Astrocyte (in vitro differentiated cells and primary cell): ENCODE results near the gene MCF2L. TPM values are rescaled to one million over a fixed set of nuclear protein-coding genes. Genes with fewer than 3 reads are reported as not detected.

Experiments used
- DNase-seq: peaks from one replicate; pipeline ENCODE4 v3.0.0-alpha.2; 2010; ENCODE audit warnings: low read depth
- FAIRE-seq: peaks from 2 replicates; lab custom pipeline; 2011; peaks lifted over from hg19 to GRCh38; lab: Jason Lieb, UNC
- H2AFZ ChIP-seq: 2 replicates; pipeline ENCODE4 v1.6.0; 2012; ENCODE audit warnings: low read depth, low read length, inconsistent platforms
- H3K27ac ChIP-seq: 2 replicates; pipeline ENCODE4 v1.5.1; 2011; ENCODE audit warnings: low read depth, low read length, inconsistent platforms
- H3K27me3 ChIP-seq: 2 replicates; pipeline ENCODE4 v1.6.0; 2011; ENCODE audit warnings: low read length, inconsistent platforms; ENCODE audit not compliant: insufficient read depth
- H3K36me3 ChIP-seq: 2 replicates; pipeline ENCODE4 v1.5.1; 2011; ENCODE audit warnings: low read length, inconsistent platforms; ENCODE audit not compliant: insufficient read depth
- H3K4me1 ChIP-seq: 2 replicates; pipeline ENCODE4 v1.5.1; 2011; ENCODE audit warnings: low read length, inconsistent platforms; ENCODE audit not compliant: insufficient read depth
- H3K4me2 ChIP-seq: 2 replicates; pipeline ENCODE4 v1.6.0; 2012; ENCODE audit warnings: low read length, inconsistent platforms
- H3K4me3 ChIP-seq: 2 replicates; pipeline ENCODE4 v1.5.1; 2011; ENCODE audit warnings: low read depth, mild to moderate bottlenecking, low read length, inconsistent platforms; ENCODE audit not compliant: insufficient read depth
- H3K79me2 ChIP-seq: 2 replicates; pipeline ENCODE4 v1.6.0; 2012; ENCODE audit warnings: mild to moderate bottlenecking, low read length, inconsistent platforms; ENCODE audit not compliant: insufficient read depth
- H3K9ac ChIP-seq: 2 replicates; pipeline ENCODE4 v1.6.0; 2012; ENCODE audit warnings: mild to moderate bottlenecking, low read length, inconsistent platforms
- H3K9me3 ChIP-seq: 2 replicates; pipeline ENCODE4 v1.5.1; 2012; ENCODE audit warnings: low read depth, mild to moderate bottlenecking, low read length, inconsistent platforms; ENCODE audit not compliant: insufficient read depth
- H4K20me1 ChIP-seq: 2 replicates; pipeline ENCODE4 v1.6.0; 2012; ENCODE audit warnings: low read length, inconsistent platforms; ENCODE audit not compliant: insufficient read depth
- H3K27ac Mint-ChIP-seq: one replicate; pipeline ENCODE4 v1.8.0; 2021; ENCODE audit warnings: mild to moderate bottlenecking, mixed read lengths; ENCODE audit not compliant: unreplicated experiment
- H3K27me3 Mint-ChIP-seq: one replicate; pipeline ENCODE4 v1.8.0; 2021; ENCODE audit warnings: low read depth, mixed read lengths; ENCODE audit not compliant: unreplicated experiment
- H3K36me3 Mint-ChIP-seq: one replicate; pipeline ENCODE4 v1.8.0; 2021; ENCODE audit warnings: low read depth, mixed read lengths; ENCODE audit not compliant: unreplicated experiment
- H3K4me1 Mint-ChIP-seq: one replicate; pipeline ENCODE4 v1.8.0; 2021; ENCODE audit warnings: low read depth, mixed read lengths; ENCODE audit not compliant: unreplicated experiment
- H3K4me3 Mint-ChIP-seq: one replicate; pipeline ENCODE4 v1.8.0; 2021; ENCODE audit warnings: mild to moderate bottlenecking, moderate library complexity, mixed read lengths; ENCODE audit not compliant: unreplicated experiment
- H3K9me3 Mint-ChIP-seq: one replicate; pipeline ENCODE4 v1.8.0; 2021; ENCODE audit warnings: mild to moderate bottlenecking, mixed read lengths; ENCODE audit not compliant: unreplicated experiment
- CTCF ChIP-seq: IDR thresholded peaks from 2 replicates; pipeline ENCODE4 v1.5.1; 2011; ENCODE audit warnings: low read depth, mild to moderate bottlenecking, inconsistent platforms, low read length, moderate library complexity; ENCODE audit not compliant: insufficient read depth
- EZH2 ChIP-seq: IDR thresholded peaks from 2 replicates; pipeline ENCODE4 v1.6.1; 2012; ENCODE audit warnings: mild to moderate bottlenecking, low read length, inconsistent platforms; ENCODE audit not compliant: insufficient read depth
- total RNA-seq: library from RNA; stranded (reverse); gene quantifications from 2 replicates; pipeline ENCODE4 v1.2.1, GENCODE V29; 2021

Gene MCF2L
- total RNA-seq, 1 donor from 2014 or later: 3.4 TPM

- H3K27me3 Mint-ChIP-seq: peaks cover 55% of the 10 kb centered on the region
- Histone ChIP-seq H3K79me2 (no peaks in the 10 kb centered on the region), H3K36me3 (no peaks in the 10 kb centered on the region), H3K27me3 (peaks cover 12% of the 10 kb centered on the region), H2AFZ (no peak overlapping the region), H3K4me2 (no peak overlapping the region), H3K9ac (no peak overlapping the region), H3K27ac (no peak overlapping the region), H3K4me1 (peaks cover 4% of the 10 kb centered on the region), H3K9me3 (no peaks in the 10 kb centered on the region), H3K4me3 (no peak overlapping the region), H4K20me1 (no peaks in the 10 kb centered on the region)
- H3K9me3 Mint-ChIP-seq: no peaks in the 10 kb centered on the region
- H3K27ac Mint-ChIP-seq: no peak overlapping the region
- FAIRE-seq (no peak), DNase-seq (no peak)
- H3K4me1 Mint-ChIP-seq: no peaks in the 10 kb centered on the region
- TF ChIP-seq CTCF: no peak
- TF ChIP-seq EZH2: no peak
- no peaks in the 10 kb centered on the region for H3K36me3 Mint-ChIP-seq
- no peak overlapping the region for H3K4me3 Mint-ChIP-seq
Observed at GRCh38 chr13:113093580-113094409, 124.8 kb downstream of the MCF2L start.

- DNase-seq (no peak), FAIRE-seq (no peak)
- TF ChIP-seq CTCF: no peak
- TF ChIP-seq EZH2: no peak
- no peaks in the 10 kb centered on the region for H4K20me1 ChIP-seq
- H3K79me2 ChIP-seq: no peaks in the 10 kb centered on the region
- no peak overlapping the region for H3K9ac ChIP-seq
- no peak overlapping the region for H3K4me3 ChIP-seq
- no peaks in the 10 kb centered on the region for H3K9me3 ChIP-seq
- no peaks in the 10 kb centered on the region for H3K36me3 ChIP-seq
- H2AFZ ChIP-seq: no peak overlapping the region
- H3K4me2 ChIP-seq: no peak overlapping the region
- Mint-ChIP-seq H3K9me3 (no peaks in the 10 kb centered on the region), H3K27ac (no peak overlapping the region), H3K4me1 (no peaks in the 10 kb centered on the region), H3K4me3 (no peak overlapping the region), H3K36me3 (no peaks in the 10 kb centered on the region), H3K27me3 (peaks cover 52% of the 10 kb centered on the region)
- peaks cover 4% of the 10 kb centered on the region for H3K4me1 ChIP-seq
- H3K27me3 ChIP-seq: peaks cover 17% of the 10 kb centered on the region
- H3K27ac ChIP-seq: no peak overlapping the region
Observed at GRCh38 chr13:113094410-113094800, 125.4 kb downstream of the MCF2L start.
